Measurements from ENCODE around the gene AGRN. TPM values are rescaled to one million over a fixed set of nuclear protein-coding genes. Genes with fewer than 3 reads are reported as not detected.
A peak's percentile ranks its signal among the peaks of the same experiment; 100 is the strongest.

Gene AGRN
- total RNA-seq, 3 donors from 2014 or later (not counting 1 experiment from before 2014, with no cell fraction given), result 4.1 to 5.0 (median 4.6) TPM

DNA sequence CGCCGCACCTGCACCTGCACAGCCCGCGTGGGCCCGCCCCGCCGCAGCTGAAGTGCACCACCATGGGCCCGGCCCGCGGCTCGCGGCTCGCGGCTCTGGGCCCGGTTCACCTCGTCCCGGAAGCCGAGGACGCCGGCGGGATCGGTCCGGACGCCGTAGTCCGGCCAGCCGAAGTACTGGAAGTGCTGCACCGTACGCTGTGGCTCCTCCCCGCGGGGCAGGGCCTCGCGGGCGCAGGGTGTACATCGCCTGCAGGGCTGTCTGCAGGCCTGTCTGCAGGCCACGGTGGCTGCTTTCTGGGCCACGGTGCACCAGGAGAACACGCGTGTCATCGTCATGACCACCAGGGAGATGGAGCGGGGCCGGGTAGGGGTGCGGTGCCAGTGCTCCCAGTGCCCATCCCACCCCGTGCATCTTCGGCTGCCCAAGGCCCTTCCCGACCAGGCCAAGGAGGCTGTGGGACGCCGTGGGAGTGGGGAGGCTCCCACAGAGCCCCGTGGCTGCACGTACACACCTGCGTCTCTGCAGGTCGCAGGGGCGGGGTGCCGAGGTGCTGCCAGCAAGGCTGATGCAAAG is 47.5 kb downstream of the AGRN start:
- H3K4me3 Mint-ChIP-seq, result no peak overlapping the region
- peaks cover 0 to 12% of the 10 kb centered on the region in 2 donors for H3K4me1 Mint-ChIP-seq
- H3K4me1 ChIP-seq (ENCODE audit: control insufficient read depth, insufficient read depth, low read length), result peaks cover 36% of the 10 kb centered on the region
- H3K4me3 ChIP-seq (ENCODE audit: low read length), result no peak overlapping the region
- ATAC-seq, result no peak
- no peaks in the 10 kb centered on the region for H3K9me3 Mint-ChIP-seq
- no peaks in the 10 kb centered on the region for H3K9me3 ChIP-seq (ENCODE audit: control insufficient read depth, insufficient read depth, low read length)
- no peaks in the 10 kb centered on the region for H3K36me3 Mint-ChIP-seq
- intact Hi-C loops (cut with micrococcal nuclease), result no loop called here
- H3K27me3 ChIP-seq (ENCODE audit: control insufficient read depth, insufficient read depth, low read length), result peaks cover 14% of the 10 kb centered on the region
- H3K36me3 ChIP-seq (ENCODE audit: control insufficient read depth, insufficient read depth, low read length), result no peaks in the 10 kb centered on the region
- DNase-seq, result no peak
- H3K27ac Mint-ChIP-seq, result no peak overlapping the region
- H3K27ac ChIP-seq (ENCODE audit: low read length), result no peak overlapping the region
- TF ChIP-seq, protein P1, sequence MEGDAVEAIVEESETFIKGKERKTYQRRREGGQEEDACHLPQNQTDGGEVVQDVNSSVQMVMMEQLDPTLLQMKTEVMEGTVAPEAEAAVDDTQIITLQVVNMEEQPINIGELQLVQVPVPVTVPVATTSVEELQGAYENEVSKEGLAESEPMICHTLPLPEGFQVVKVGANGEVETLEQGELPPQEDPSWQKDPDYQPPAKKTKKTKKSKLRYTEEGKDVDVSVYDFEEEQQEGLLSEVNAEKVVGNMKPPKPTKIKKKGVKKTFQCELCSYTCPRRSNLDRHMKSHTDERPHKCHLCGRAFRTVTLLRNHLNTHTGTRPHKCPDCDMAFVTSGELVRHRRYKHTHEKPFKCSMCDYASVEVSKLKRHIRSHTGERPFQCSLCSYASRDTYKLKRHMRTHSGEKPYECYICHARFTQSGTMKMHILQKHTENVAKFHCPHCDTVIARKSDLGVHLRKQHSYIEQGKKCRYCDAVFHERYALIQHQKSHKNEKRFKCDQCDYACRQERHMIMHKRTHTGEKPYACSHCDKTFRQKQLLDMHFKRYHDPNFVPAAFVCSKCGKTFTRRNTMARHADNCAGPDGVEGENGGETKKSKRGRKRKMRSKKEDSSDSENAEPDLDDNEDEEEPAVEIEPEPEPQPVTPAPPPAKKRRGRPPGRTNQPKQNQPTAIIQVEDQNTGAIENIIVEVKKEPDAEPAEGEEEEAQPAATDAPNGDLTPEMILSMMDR (IDR thresholded peaks at IDR 0.05), result no peak
- H3K27me3 Mint-ChIP-seq (ENCODE audit: low read depth in 2 of 2), result peaks cover 0 to 6% of the 10 kb centered on the region in 2 donors
- WGBS (ENCODE audit: insufficient coverage), result 93% methylated on average over 54 of the region's 54 CpGs

DNA sequence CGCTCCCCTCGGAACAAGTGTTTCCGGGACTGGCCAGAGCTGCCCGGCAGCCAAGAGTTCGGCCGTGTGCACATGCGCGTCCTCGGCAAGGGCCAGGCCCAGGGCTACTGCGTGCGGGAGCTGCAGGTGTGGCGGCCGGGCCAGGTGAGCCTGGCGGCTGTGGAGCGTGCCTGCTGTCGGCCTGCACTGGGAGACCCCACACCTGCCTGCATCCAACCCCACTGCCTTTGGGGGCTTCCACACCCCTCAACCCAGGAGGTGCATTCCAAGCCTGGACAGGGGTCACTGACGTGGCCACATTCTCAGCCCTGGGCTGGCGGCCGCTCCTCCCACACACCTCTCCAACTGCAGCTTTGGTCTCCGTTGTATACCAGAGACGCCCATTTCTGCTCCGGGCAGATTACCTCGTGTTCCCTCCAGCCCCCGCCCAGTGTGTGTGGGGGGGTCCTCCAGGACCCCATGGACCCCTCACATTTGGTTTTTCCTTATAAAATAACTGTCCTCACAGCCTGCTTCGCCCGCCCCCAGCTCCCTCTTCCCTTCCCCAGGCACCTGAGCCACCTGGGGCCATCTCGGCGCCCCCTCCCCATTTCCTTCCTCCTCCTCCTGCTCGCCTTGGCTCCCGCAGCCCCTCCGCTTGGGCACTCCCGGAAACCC is 48.1 kb downstream of the AGRN start:
- H3K27me3 ChIP-seq (ENCODE audit: control insufficient read depth, insufficient read depth, low read length), result peaks cover 7% of the 10 kb centered on the region
- H3K4me3 Mint-ChIP-seq, result peak overlapping the region; percentile 40
- H3K4me1 Mint-ChIP-seq, result peaks cover 0 to 12% of the 10 kb centered on the region in 2 donors
- peak overlapping the region; percentile 16 for H3K4me3 ChIP-seq (ENCODE audit: low read length)
- no peak for DNase-seq
- no peaks in the 10 kb centered on the region for H3K9me3 ChIP-seq (ENCODE audit: control insufficient read depth, insufficient read depth, low read length)
- WGBS (ENCODE audit: insufficient coverage), result 63% methylated on average over 31 of the region's 32 CpGs
- H3K36me3 Mint-ChIP-seq, result no peaks in the 10 kb centered on the region
- no peak for ATAC-seq
- no peak overlapping the region for H3K27ac ChIP-seq (ENCODE audit: low read length)
- H3K27me3 Mint-ChIP-seq (ENCODE audit: low read depth in 2 of 2), result peaks cover 0 to 2% of the 10 kb centered on the region in 2 donors
- peaks cover 36% of the 10 kb centered on the region for H3K4me1 ChIP-seq (ENCODE audit: control insufficient read depth, insufficient read depth, low read length)
- H3K27ac Mint-ChIP-seq, result peak overlapping the region in 1 of 2 donors; percentile 56
- H3K9me3 Mint-ChIP-seq, result no peaks in the 10 kb centered on the region
- TF ChIP-seq, protein P1 (IDR thresholded peaks at IDR 0.05), result no peak
- no peaks in the 10 kb centered on the region for H3K36me3 ChIP-seq (ENCODE audit: control insufficient read depth, insufficient read depth, low read length)
- intact Hi-C loops (cut with micrococcal nuclease), result no loop called here

DNA sequence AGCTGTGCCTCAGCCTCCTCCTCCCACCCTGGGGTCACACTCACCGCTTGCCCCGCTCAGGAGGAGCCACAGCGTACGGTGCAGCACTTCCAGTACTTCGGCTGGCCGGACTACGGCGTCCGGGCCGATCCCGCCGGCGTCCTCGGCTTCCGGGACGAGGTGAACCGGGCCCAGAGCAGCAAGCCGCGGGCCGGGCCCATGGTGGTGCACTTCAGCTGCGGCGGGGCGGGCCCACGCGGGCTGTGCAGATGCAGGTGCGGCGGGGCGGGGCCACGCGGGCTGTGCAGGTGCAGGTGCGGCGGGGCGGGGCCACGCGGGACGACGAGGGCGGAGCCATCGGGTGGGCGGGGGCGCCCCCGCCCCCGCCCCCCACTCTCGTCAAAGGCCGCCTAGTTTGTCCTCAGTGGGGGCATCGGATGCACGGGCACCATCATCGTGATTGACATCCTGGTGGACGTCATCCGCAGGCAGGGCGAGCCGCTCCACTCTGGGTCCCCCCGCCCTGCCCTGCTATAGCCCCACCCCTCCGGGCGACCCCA is 48.7 kb downstream of the AGRN start:
- H3K27me3 Mint-ChIP-seq (ENCODE audit: low read depth in 2 of 2), result no peaks in the 10 kb centered on the region
- ATAC-seq (peak; percentile 14 to 36 (median 30)), DNase-seq (peak in 1 of 2 donors; percentile 78)
- intact Hi-C loops (cut with micrococcal nuclease), result no loop called here
- peak overlapping the region; percentile 66 for H3K4me3 ChIP-seq (ENCODE audit: low read length)
- peaks cover 1% of the 10 kb centered on the region for H3K27me3 ChIP-seq (ENCODE audit: control insufficient read depth, insufficient read depth, low read length)
- peaks cover 30% of the 10 kb centered on the region for H3K4me1 ChIP-seq (ENCODE audit: control insufficient read depth, insufficient read depth, low read length)
- H3K4me3 Mint-ChIP-seq, result peak overlapping the region; percentile 52
- no peaks in the 10 kb centered on the region for H3K9me3 Mint-ChIP-seq
- peaks cover 0 to 12% of the 10 kb centered on the region in 2 donors for H3K4me1 Mint-ChIP-seq
- WGBS (ENCODE audit: insufficient coverage), result under 1% methylated on average over 52 of the region's 55 CpGs
- TF ChIP-seq, protein P1 (IDR thresholded peaks at IDR 0.05), result no peak
- H3K36me3 Mint-ChIP-seq, result no peaks in the 10 kb centered on the region
- H3K9me3 ChIP-seq (ENCODE audit: control insufficient read depth, insufficient read depth, low read length), result no peaks in the 10 kb centered on the region
- no peaks in the 10 kb centered on the region for H3K36me3 ChIP-seq (ENCODE audit: control insufficient read depth, insufficient read depth, low read length)
- H3K27ac ChIP-seq (ENCODE audit: low read length), result no peak overlapping the region
- peak overlapping the region in 1 of 2 donors; percentile 56 for H3K27ac Mint-ChIP-seq
